CMK (cell line): ENCODE measurements around the gene PRM1.
"Not testable (repeated sequence)": the region's sequence is repeated elsewhere in the genome, so short reads cannot be mapped to it uniquely, and the experiment has no call there.

Source experiments
- DNase-seq: peaks from one replicate; pipeline ENCODE4 v3.0.0-alpha.2; 2010; ENCODE audit warnings: low read depth

Gene PRM1

DNA sequence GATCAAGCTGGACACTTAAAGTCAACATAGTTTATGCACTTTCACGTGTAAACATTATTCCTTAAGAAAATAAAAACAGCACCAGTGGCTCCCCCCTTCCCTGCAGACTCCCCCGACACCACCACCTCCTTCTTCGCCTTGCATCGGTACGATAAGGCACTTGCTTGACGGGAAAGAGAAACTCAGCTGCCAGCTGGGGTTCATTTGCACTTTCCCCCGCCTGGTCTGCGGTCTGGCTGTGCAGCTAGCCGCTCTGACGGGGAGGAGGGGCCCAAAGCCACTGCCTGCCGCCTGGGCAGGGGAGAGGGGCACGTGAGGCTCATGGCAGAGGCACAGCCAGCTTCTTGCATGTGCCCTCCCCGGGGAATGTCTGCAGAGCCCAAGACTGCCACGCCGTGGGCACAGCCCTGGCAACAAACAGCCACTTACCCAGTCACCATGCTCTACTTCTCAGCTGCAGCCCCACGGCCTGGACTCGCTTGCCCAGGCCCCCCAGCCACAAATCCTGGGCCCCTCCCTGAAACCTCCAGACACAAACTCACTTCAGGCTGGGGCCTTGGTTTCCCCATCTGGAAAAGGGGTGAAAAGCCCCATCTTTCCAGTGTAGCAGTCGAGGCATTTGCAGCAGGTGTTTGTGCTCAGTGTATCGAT, 16.5 kb upstream of the PRM1 start:
- peak; percentile 80 for DNase-seq

- no peak for DNase-seq
Observed at GRCh38 chr16:11296706-11297491, 15.8 kb upstream of the PRM1 start.

- no peak for DNase-seq
Observed at GRCh38 chr16:11296351-11296705, 15.2 kb upstream of the PRM1 start.

GRCh38 chr16:11295672-11296071, 14.5 kb upstream of the PRM1 start:
- no peak for DNase-seq

- no peak for DNase-seq
Observed at GRCh38 chr16:11292076-11292748, 11.1 kb upstream of the PRM1 start.

DNA sequence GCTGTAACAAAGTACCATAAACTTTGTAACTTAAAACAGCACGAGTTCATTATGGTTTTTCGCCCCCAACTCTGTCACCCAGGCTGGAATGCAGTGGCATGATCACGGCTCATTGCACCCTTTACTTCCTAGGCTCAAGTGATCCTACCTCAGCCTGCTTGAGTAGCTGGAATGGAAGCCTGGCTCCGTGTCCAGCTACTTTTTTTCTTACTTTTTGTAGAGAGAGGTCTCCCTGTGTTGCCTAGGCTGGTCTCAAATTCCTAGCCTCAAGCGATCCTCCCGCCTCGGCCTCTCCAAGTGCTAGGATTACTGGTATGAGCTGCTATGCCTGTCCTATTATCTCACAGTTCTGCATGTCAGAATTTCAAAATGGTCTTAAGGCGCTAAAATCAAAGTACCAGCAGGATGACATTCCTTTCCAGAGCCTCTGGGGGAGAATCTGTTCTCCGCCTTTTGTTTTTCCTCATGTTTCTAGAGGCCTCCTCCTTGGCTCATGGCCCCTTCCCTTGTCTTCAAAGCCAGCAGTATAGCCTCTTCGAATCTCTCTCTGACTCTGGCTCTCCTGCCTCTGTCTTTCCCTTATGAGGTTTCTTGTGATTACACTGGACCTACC, 10.1 kb upstream of the PRM1 start:
- DNase-seq = no peak

GRCh38 chr16:11290102-11290893, 9.2 kb upstream of the PRM1 start:
- no peak for DNase-seq

DNA sequence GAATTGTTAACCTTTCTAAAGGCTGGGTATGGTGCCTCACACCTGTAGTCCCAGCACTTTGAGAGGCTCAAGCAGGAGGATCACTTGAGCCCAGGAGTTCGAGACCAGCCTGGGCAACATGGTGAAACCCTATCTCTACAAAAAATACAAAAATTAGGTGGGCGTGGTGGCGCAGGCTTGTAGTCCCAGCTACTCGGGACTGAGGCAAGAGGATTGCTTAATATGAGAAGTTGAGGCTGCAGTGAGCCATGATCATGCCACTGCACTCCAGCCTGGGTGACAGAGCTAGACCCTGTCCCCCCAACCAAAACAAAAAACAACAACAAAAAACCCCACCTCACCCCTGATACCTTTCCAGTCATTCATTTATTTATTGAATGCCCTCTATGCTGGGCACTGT, 8.6 kb upstream of the PRM1 start:
- not testable (repeated sequence) for DNase-seq

- no peak for DNase-seq
Observed at GRCh38 chr16:11289202-11289601, 8.1 kb upstream of the PRM1 start.

- no peak for DNase-seq
Observed at GRCh38 chr16:11285842-11286241, 4.7 kb upstream of the PRM1 start.

DNA sequence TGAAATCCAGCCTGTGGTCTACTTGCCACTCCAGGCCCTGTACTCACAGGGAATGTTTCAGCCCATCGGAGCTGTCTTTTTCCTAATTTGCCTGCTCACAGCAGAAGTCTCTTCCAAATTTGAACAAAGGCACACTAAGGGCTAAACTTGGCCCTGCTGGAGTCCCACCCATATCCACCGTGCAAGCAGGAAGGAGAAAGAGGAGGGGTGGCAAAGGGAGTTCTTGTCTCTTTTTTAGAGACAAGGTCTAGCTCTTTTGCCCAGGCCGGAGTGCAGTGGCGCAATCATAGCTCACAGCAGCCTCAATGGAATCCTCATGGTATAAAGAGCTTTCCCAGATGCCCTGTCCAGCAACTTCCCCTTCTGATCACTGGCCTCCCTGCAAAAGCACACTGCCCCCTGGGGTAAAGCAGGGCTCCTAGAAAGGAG, 2.7 kb upstream of the PRM1 start:
- no peak for DNase-seq

DNA sequence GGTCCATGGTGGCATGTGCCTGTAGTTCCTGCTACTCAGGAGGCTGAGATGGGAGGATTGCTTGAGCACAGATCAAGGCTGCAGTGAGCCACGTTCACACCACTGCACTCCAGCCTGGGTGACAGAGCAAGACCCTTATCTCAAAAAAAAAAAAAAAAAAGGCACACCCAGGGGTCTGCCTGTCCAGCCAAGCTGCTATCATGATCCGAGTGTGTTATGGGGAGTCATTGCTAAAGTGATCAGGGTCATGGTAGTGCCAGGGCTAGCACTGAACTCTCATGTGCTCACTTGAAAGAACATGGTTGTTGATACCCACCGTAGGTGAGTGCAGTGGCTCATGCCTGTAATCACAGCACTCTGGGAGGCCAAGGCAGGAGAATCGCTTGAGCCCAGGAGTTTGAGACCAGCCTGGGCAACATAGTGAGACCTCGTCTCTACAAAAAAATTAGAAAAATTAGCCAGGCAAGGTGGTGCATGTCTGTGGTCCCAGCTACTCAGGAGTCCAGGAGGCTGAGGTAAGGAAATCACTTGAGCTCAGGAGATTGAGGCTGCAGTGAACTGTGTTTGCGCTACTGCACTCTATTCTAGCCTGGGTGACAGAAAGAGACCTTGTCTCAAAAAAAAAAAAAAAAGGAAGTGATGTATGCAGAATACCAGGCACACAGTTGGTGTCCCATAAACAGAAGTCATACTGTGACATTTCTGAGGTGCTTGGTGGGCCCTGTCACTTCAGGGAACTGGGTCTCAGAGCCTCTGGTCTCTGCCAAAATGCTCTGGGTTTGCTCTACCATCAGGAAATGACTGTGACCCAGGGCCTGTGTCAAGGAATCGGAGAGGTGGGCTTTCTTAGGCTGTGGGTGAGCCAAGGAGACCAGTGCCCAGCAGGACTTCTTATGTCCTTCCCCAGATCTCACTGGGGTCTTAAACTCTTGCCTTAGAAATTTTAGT, 2.2 kb downstream of the PRM1 start:
- DNase-seq = no peak

- no peak for DNase-seq
Observed at GRCh38 chr16:11277607-11278337, 3.4 kb downstream of the PRM1 start.

DNA sequence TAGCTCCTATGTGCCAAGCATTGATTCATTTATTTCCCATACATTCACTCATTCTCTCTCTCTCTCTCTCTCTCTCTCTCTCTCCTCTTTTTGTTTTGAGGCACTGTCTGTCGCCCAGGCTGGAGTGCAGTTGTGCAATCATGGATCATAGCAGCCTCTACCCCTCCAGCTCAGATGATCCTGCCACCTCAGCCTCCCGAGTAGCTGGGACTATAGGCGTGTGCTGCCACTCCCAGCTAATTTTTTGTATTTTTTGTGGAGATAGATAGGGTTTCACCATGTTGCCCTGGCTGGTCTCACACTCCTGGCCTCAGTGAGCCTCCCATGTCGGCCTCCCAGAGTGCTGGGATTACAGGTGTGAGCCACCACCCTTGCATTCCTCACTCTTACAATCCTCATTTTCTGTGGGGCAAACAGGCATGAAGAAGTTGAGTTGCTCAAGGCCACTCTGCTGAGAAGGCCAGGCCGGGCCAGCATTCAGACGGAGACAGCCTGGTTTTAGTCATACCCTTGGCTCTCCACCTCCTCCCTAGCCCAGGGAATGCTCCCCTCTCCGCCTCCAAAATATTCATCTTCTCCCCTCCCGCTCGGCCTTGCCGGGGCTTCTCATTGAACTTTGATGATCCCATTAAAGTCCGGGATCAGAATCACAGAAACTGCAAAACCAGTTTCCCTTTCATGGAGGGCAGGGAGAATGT, 4.1 kb downstream of the PRM1 start:
- DNase-seq = no peak

GRCh38 chr16:11276143-11276895, 4.8 kb downstream of the PRM1 start, which contains the start of gene PRM2:
TSS of gene PRM2 (minus strand) at chr16:11276480. CDS start at chr16:11276370, 110 bp downstream.
- DNase-seq = no peak

GRCh38 chr16:11274964-11275363, 6.2 kb downstream of the PRM1 start:
- DNase-seq = no peak

DNA sequence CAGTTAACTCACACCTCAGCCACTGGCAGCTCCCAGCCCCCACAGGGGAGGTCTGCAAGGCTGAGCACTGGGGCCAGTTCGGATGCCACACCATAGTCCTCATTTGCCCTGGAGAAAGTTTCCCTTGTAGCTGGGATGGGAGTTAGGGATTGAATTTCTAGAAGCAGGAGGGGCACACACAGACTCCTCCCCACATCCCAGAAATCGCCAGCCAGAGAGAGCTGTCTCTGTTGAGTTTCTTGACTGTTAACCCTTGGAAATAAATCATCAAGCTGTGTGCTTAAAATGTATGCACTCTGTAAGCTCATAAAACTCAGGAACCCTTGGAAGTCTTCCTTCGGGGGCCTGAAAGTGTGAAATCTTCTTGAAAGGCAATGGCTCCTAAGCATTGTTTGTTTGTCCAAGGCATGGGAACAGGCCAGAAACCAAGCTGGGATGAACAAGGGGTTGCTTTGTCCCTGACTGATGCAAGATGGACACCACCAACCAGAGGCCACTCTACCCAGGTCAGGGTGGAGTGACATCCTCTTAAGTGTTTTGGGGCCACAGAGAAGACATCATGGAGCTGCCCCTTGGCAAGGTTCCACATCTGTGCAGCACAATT, 7.3 kb downstream of the PRM1 start:
- no peak for DNase-seq
